SK-N-SH treated with all-trans-retinoic acid at 6 μM for 48 hours (cell line): Measurements from ENCODE around the gene CNDP1.

Source experiments
- ATAC-seq: fragments of 200-7000 bp; cut with Tn5 transposase; 3 replicates; pipeline ENCODE4 v1.9.1; 2020; ENCODE audit warnings: mild to moderate bottlenecking, moderate library complexity
- ARNTL ChIP-seq: fragments of 450-650 bp; formaldehyde crosslinking; IDR thresholded peaks from 2 replicates; pipeline ENCODE4 v1.5.0; 2020; ENCODE audit warnings: low read depth, mild to moderate bottlenecking, moderate library complexity, borderline replicate concordance
- CREB5 ChIP-seq: fragments of 250-450 bp; sonication (Bioruptor Pico); IDR thresholded peaks from 2 replicates; pipeline ENCODE4 v1.5.1; 2020; ENCODE audit warnings: low read depth, mild to moderate bottlenecking, moderate library complexity
- CSDC2 ChIP-seq: fragments of 250-450 bp; sonication (Bioruptor Pico); IDR thresholded peaks from 2 replicates; pipeline ENCODE4 v1.5.0; 2020; ENCODE audit warnings: mild to moderate bottlenecking, moderate library complexity
- CSRNP3 ChIP-seq: fragments of 250-450 bp; sonication (Bioruptor Pico); IDR thresholded peaks from 2 replicates; pipeline ENCODE4 v1.5.1; 2021; ENCODE audit warnings: mild to moderate bottlenecking, moderate library complexity
- ESRRG ChIP-seq: fragments of 250-450 bp; sonication (Bioruptor Pico); IDR thresholded peaks from 2 replicates; pipeline ENCODE4 v1.6.1; 2021; ENCODE audit warnings: mild to moderate bottlenecking
- GLIS3 ChIP-seq: fragments of 250-450 bp; sonication (Bioruptor Pico); IDR thresholded peaks from 2 replicates; pipeline ENCODE4 v1.5.0; 2020; ENCODE audit warnings: mild to moderate bottlenecking, moderate library complexity
- ISL1 ChIP-seq: fragments of 250-450 bp; sonication (Bioruptor Pico); IDR thresholded peaks from 2 replicates; pipeline ENCODE4 v2.1.2; 2022; ENCODE audit warnings: mild to moderate bottlenecking, moderate library complexity
- OSR1 ChIP-seq: fragments of 250-450 bp; sonication (Bioruptor Pico); IDR thresholded peaks from 2 replicates; pipeline ENCODE4 v1.8.0; 2022; ENCODE audit warnings: moderate library complexity, mild to moderate bottlenecking, inconsistent platforms
- PATZ1 ChIP-seq: fragments of 250-450 bp; sonication (Bioruptor Pico); IDR thresholded peaks from 2 replicates; pipeline ENCODE4 v1.8.0; 2020; ENCODE audit warnings: mild to moderate bottlenecking, moderate library complexity, borderline replicate concordance
- PPARA ChIP-seq: fragments of 250-450 bp; sonication (Bioruptor Pico); IDR thresholded peaks from 2 replicates; pipeline ENCODE4 v1.5.0; 2020; ENCODE audit warnings: mild to moderate bottlenecking, borderline replicate concordance
- RARB ChIP-seq: fragments of 250-450 bp; sonication (Bioruptor Pico); IDR thresholded peaks from 2 replicates; pipeline ENCODE4 v1.8.0; 2021; ENCODE audit warnings: mild to moderate bottlenecking, moderate library complexity
- TCF4 ChIP-seq: fragments of 250-450 bp; sonication (Bioruptor Pico); IDR thresholded peaks from 2 replicates; pipeline ENCODE4 v1.8.0; 2021; ENCODE audit warnings: mild to moderate bottlenecking, moderate library complexity, borderline replicate concordance
- TOX ChIP-seq: fragments of 250-450 bp; sonication (Bioruptor Pico); IDR thresholded peaks from 2 replicates; pipeline ENCODE4 v1.8.0; 2021; ENCODE audit warnings: mild to moderate bottlenecking, moderate library complexity, borderline replicate concordance
- TSHZ2 ChIP-seq: fragments of 250-450 bp; sonication (Bioruptor Pico); IDR thresholded peaks from 2 replicates; pipeline ENCODE4 v1.5.0; 2020; ENCODE audit warnings: mild to moderate bottlenecking, moderate library complexity
- ZC3H10 ChIP-seq: fragments of 250-450 bp; sonication (Bioruptor Pico); IDR thresholded peaks from 2 replicates; pipeline ENCODE4 v1.5.1; 2021; ENCODE audit warnings: mild to moderate bottlenecking, moderate library complexity
- ZFP3 ChIP-seq: fragments of 250-450 bp; sonication (Bioruptor Pico); IDR thresholded peaks from 2 replicates; pipeline ENCODE4 v1.5.0; 2020; ENCODE audit warnings: mild to moderate bottlenecking, moderate library complexity
- ZFP30 ChIP-seq: fragments of 450-650 bp; formaldehyde crosslinking; IDR thresholded peaks from 2 replicates; pipeline ENCODE4 v1.5.0; 2022; ENCODE audit warnings: mild to moderate bottlenecking, moderate library complexity
- ZNF565 ChIP-seq: fragments of 450-650 bp; formaldehyde crosslinking; conservative IDR thresholded peaks from 2 replicates; pipeline ENCODE4 v1.5.0; 2020; ENCODE audit warnings: low read depth, mild to moderate bottlenecking, moderate library complexity
- ZNF70 ChIP-seq: fragments of 450-650 bp; formaldehyde crosslinking; IDR thresholded peaks from 2 replicates; pipeline ENCODE4 v1.5.0; 2020; ENCODE audit warnings: mild to moderate bottlenecking, moderate library complexity
- ZNF8 ChIP-seq: fragments of 450-650 bp; formaldehyde crosslinking; IDR thresholded peaks from 2 replicates; pipeline ENCODE4 v1.5.0; 2020; ENCODE audit warnings: mild to moderate bottlenecking, moderate library complexity
- TF ChIP-seq, protein P1 (sequence below): fragments of 250-450 bp; sonication (Bioruptor Pico); IDR thresholded peaks from 2 replicates; pipeline ENCODE4 v1.8.0; 2021; ENCODE audit warnings: low read depth, mild to moderate bottlenecking, moderate library complexity, borderline replicate concordance

The CNDP1 gene

DNA sequence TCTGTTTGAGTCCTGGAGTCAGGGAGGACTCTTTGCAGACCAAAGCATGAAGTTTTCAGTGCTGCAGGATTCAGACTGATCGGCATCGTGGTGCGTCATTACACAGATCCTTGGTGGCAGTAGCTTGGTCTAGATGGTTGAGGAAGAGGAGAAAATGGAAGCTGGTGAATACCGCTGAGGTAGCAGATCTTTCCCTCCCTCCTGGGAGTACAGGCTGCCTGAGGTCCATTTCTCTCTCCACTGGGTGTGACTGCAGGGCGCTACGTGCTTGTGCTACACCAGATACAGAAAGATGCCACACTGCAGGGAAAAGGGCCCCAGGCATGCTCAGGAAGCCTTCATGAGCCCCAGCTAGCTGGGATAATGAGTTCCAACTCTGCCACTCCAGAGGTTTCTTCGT lies 3.3 kb upstream of the CNDP1 start:
- no peak for TF ChIP-seq CSRNP3 (CRISPR knock-in tag)
- no peak for TF ChIP-seq RARB
- TF ChIP-seq, all 23 proteins: peak for 0

GRCh38 chr18:74532511-74533025 lies 1.7 kb upstream of the CNDP1 start:
- ATAC-seq: no peak

More for the DNA sequence above, 3.3 kb upstream of the CNDP1 start:
- no peak for ATAC-seq

GRCh38 chr18:74533666-74534065 lies 634 bp upstream of the CNDP1 start:
- ATAC-seq: no peak
- TF ChIP-seq TCF4 (CRISPR knock-in tag) (no peak), ZC3H10 (CRISPR knock-in tag) (no peak), OSR1 (CRISPR knock-in tag) (no peak), TOX (CRISPR knock-in tag) (no peak), CREB5 (CRISPR knock-in tag) (no peak), RARB (no peak), CSRNP3 (CRISPR knock-in tag) (no peak)

More at GRCh38 chr18:74532511-74533025, 1.7 kb upstream of the CNDP1 start:
- no peak for TF ChIP-seq ARNTL (CRISPR knock-in tag)
- no peak for TF ChIP-seq TSHZ2 (CRISPR knock-in tag)
- TF ChIP-seq ZFP30 (CRISPR knock-in tag): no peak
- TF ChIP-seq TOX (CRISPR knock-in tag): no peak
- TF ChIP-seq ZNF70: no peak
- TF ChIP-seq ESRRG (CRISPR knock-in tag): no peak
- TF ChIP-seq, protein P1, sequence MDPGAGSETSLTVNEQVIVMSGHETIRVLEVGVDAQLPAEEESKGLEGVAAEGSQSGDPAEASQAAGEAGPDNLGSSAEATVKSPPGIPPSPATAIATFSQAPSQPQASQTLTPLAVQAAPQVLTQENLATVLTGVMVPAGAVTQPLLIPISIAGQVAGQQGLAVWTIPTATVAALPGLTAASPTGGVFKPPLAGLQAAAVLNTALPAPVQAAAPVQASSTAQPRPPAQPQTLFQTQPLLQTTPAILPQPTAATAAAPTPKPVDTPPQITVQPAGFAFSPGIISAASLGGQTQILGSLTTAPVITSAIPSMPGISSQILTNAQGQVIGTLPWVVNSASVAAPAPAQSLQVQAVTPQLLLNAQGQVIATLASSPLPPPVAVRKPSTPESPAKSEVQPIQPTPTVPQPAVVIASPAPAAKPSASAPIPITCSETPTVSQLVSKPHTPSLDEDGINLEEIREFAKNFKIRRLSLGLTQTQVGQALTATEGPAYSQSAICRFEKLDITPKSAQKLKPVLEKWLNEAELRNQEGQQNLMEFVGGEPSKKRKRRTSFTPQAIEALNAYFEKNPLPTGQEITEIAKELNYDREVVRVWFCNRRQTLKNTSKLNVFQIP (CRISPR knock-in tag): no peak
- no peak for TF ChIP-seq ZNF565
- TF ChIP-seq PPARA (CRISPR knock-in tag): no peak
- TF ChIP-seq CSDC2 (CRISPR knock-in tag): no peak
- TF ChIP-seq CSRNP3 (CRISPR knock-in tag): no peak
- no peak for TF ChIP-seq ISL1 (CRISPR knock-in tag)
- no peak for TF ChIP-seq GLIS3
- no peak for TF ChIP-seq ZFP3 (CRISPR knock-in tag)
- no peak for TF ChIP-seq ZNF8 (CRISPR knock-in tag)
- TF ChIP-seq PATZ1 (CRISPR knock-in tag): no peak
- no peak for TF ChIP-seq ZC3H10 (CRISPR knock-in tag)
- no peak for TF ChIP-seq TCF4 (CRISPR knock-in tag)
- TF ChIP-seq OSR1 (CRISPR knock-in tag): no peak
